HG03159 (cell line): ENCODE data around the gene TDP1.
"Not testable (repeated sequence)": the region's sequence is repeated elsewhere in the genome, so short reads cannot be mapped to it uniquely, and the experiment has no call there.

Experiments used
- ATAC-seq: cut with Tn5 transposase; IDR thresholded peaks from one replicate; pipeline ENCODE4 v1.9.1; 2021; ENCODE audit warnings: mild to moderate bottlenecking, moderate library complexity; ENCODE audit not compliant: unreplicated experiment

The TDP1 gene

GRCh38 chr14:89987161-89987475, 31.4 kb downstream of the TDP1 start:
- no peak for ATAC-seq

- ATAC-seq, result no peak
Observed at GRCh38 chr14:89988787-89989186, 33.1 kb downstream of the TDP1 start.

- no peak for ATAC-seq
Observed at GRCh38 chr14:89990218-89990617, 34.5 kb downstream of the TDP1 start.

GRCh38 chr14:89990623-89991275, 35.0 kb downstream of the TDP1 start:
- no peak for ATAC-seq

GRCh38 chr14:89992273-89992672, 36.5 kb downstream of the TDP1 start:
- ATAC-seq, result no peak

- no peak for ATAC-seq
Observed at GRCh38 chr14:89996963-89997362, 41.2 kb downstream of the TDP1 start.

- no peak for ATAC-seq
Observed at GRCh38 chr14:90000935-90001334, 45.2 kb downstream of the TDP1 start.

GRCh38 chr14:90003526-90004307, 48.0 kb downstream of the TDP1 start:
- ATAC-seq, result no peak

GRCh38 chr14:90005441-90005840, 49.7 kb downstream of the TDP1 start:
- no peak for ATAC-seq

- no peak for ATAC-seq
Observed at GRCh38 chr14:90005939-90006530, 50.3 kb downstream of the TDP1 start.

- ATAC-seq, result no peak
Observed at GRCh38 chr14:90017371-90017770, 61.6 kb downstream of the TDP1 start.

GRCh38 chr14:90019824-90020523, 64.2 kb downstream of the TDP1 start:
- ATAC-seq, result no peak

GRCh38 chr14:90023176-90023896, 67.6 kb downstream of the TDP1 start:
- ATAC-seq, result no peak

- no peak for ATAC-seq
Observed at GRCh38 chr14:90024910-90025309, 69.2 kb downstream of the TDP1 start.

- not testable (repeated sequence) for ATAC-seq
Observed at GRCh38 chr14:90026608-90027007, 70.9 kb downstream of the TDP1 start.

GRCh38 chr14:90027842-90028241, 72.1 kb downstream of the TDP1 start:
- no peak for ATAC-seq

GRCh38 chr14:90034156-90034555, 78.4 kb downstream of the TDP1 start:
- ATAC-seq, result no peak

- no peak for ATAC-seq
Observed at GRCh38 chr14:90034835-90035525, 79.3 kb downstream of the TDP1 start.

- no peak for ATAC-seq
Observed at GRCh38 chr14:90039253-90040010, 83.7 kb downstream of the TDP1 start.

GRCh38 chr14:90040411-90040810, 84.7 kb downstream of the TDP1 start:
- ATAC-seq, result no peak
